K562 (cell line): ENCODE measurements around the gene C1QC.

Experiments
- NCOA1 ChIP-seq: fragments of 450-650 bp; IDR thresholded peaks from 2 replicates; pipeline ENCODE4 v1.6.1; 2016; ENCODE audit warnings: low read depth
- RBFOX2 ChIP-seq: fragments of 200-400 bp; formaldehyde crosslinking; IDR thresholded peaks from 2 replicates; pipeline ENCODE4 v1.6.1; 2017; ENCODE audit warnings: low read depth, mild to moderate bottlenecking, low read length, moderate library complexity
- RBM17 ChIP-seq: fragments of 200-400 bp; formaldehyde crosslinking; IDR thresholded peaks from 2 replicates; pipeline ENCODE4 v1.6.1; 2017; ENCODE audit warnings: low read depth, mild to moderate bottlenecking, low read length, borderline replicate concordance
- SIN3A ChIP-seq, 2 experiments: fragments of 150-350 bp in 1 of 2; IDR thresholded peaks; 2 replicates each; pipeline ENCODE4 v1.6.1; 2011 to 2016; ENCODE audit warnings: borderline replicate concordance in 2 of 2, low read depth in 2 of 2, low read length in 2 of 2, mild to moderate bottlenecking in 2 of 2, moderate library complexity in 2 of 2; ENCODE audit not compliant: control insufficient read depth in 1 of 2

GRCh38 chr1:22641247-22641646 is 2.2 kb upstream of the C1QC start:
- TF ChIP-seq SIN3A (IDR thresholded peaks at IDR 0.05; ENCODE audit: borderline replicate concordance in 2 of 2, control insufficient read depth in 1 of 2, low read depth in 2 of 2, low read length in 2 of 2) (no peak), RBM17 (no peak), RBFOX2 (no peak), NCOA1 (no peak)
